GM18519 (cell line): ENCODE data around the gene PAFAH1B2.
"Not testable (repeated sequence)": the region's sequence is repeated elsewhere in the genome, so short reads cannot be mapped to it uniquely, and the experiment has no call there.

Source experiments
- ATAC-seq: cut with Tn5 transposase; IDR thresholded peaks from one replicate; pipeline ENCODE4 v1.9.1; 2021; ENCODE audit warnings: mild to moderate bottlenecking, moderate library complexity; ENCODE audit not compliant: unreplicated experiment, low FRiP score

The PAFAH1B2 gene

GRCh38 chr11:117171007-117171403 is 26.9 kb downstream of the PAFAH1B2 start:
- ATAC-seq, result no peak

GRCh38 chr11:117171404-117172061 is 27.4 kb downstream of the PAFAH1B2 start:
- no peak for ATAC-seq

GRCh38 chr11:117172724-117173421 is 28.8 kb downstream of the PAFAH1B2 start:
- ATAC-seq, result no peak

GRCh38 chr11:117175104-117175503 is 31.0 kb downstream of the PAFAH1B2 start:
- ATAC-seq, result no peak

GRCh38 chr11:117175781-117176180 is 31.7 kb downstream of the PAFAH1B2 start:
- ATAC-seq, result no peak

- ATAC-seq, result no peak
These were observed 32.1 kb downstream of the PAFAH1B2 start for GRCh38 chr11:117176186-117176585.

- ATAC-seq, result no peak
These were observed 33.6 kb downstream of the PAFAH1B2 start for GRCh38 chr11:117177534-117178209.

GRCh38 chr11:117178210-117179034 is 34.3 kb downstream of the PAFAH1B2 start, which contains the start of gene SIDT2:
SIDT2 (plus strand) TSS chr11:117178743; CDS start chr11:117179264, 521 bp downstream.
- peak; percentile 76 for ATAC-seq

GRCh38 chr11:117179048-117179999 is 35.2 kb downstream of the PAFAH1B2 start:
- ATAC-seq, result peak; percentile 17

GRCh38 chr11:117180020-117180419 is 35.9 kb downstream of the PAFAH1B2 start:
- no peak for ATAC-seq

GRCh38 chr11:117180661-117181585 is 36.8 kb downstream of the PAFAH1B2 start:
- ATAC-seq, result no peak

- no peak for ATAC-seq
These were observed 37.8 kb downstream of the PAFAH1B2 start for GRCh38 chr11:117181586-117182550.

- no peak for ATAC-seq
These were observed 38.5 kb downstream of the PAFAH1B2 start for GRCh38 chr11:117182551-117182935.

GRCh38 chr11:117183178-117183577 is 39.1 kb downstream of the PAFAH1B2 start:
- not testable (repeated sequence) for ATAC-seq

GRCh38 chr11:117183724-117184349 is 39.8 kb downstream of the PAFAH1B2 start:
- ATAC-seq, result no peak

GRCh38 chr11:117185736-117186430 is 41.8 kb downstream of the PAFAH1B2 start:
- no peak for ATAC-seq
